Neural cell (in vitro differentiated cells): ENCODE data around the gene FAAH. TPM values are rescaled to one million over a fixed set of nuclear protein-coding genes. Genes with fewer than 3 reads are reported as not detected.

Experiments
- H2AFZ ChIP-seq: fragments of 200-600, 300-800 bp; sonication (generic), shearing (Covaris generic); 2 replicates; pipeline ENCODE4 v1.6.0; 2014; ENCODE audit warnings: low read depth, mild to moderate bottlenecking, antibody characterized with exemption, low read length, moderate library complexity
- H3F3A ChIP-seq: fragments of 200-600 bp; shearing (Covaris generic); 2 replicates; pipeline ENCODE4 v1.6.1; 2016; ENCODE audit warnings: mild to moderate bottlenecking, moderate library complexity, mixed read lengths, antibody characterized with exemption, low read length; ENCODE audit not compliant: insufficient read depth, poor library complexity, severe bottlenecking
- H3K27ac ChIP-seq: fragments of 200-600, 300-800 bp; sonication (generic), shearing (Covaris generic); 2 replicates; pipeline ENCODE4 v1.5.1; 2014; ENCODE audit warnings: mild to moderate bottlenecking, low read length, moderate library complexity
- H3K27me3 ChIP-seq: fragments of 300-800, 200-600 bp; sonication (generic), shearing (Covaris generic); 2 replicates; pipeline ENCODE4 v1.6.0; 2014; ENCODE audit warnings: mild to moderate bottlenecking, low read depth, low read length, moderate library complexity; ENCODE audit not compliant: insufficient read depth
- H3K36me3 ChIP-seq: fragments of 300-800, 200-600 bp; sonication (generic), shearing (Covaris generic); 2 replicates; pipeline ENCODE4 v1.5.1; 2014; ENCODE audit warnings: mild to moderate bottlenecking, antibody characterized with exemption, low read length, moderate library complexity; ENCODE audit not compliant: insufficient read depth
- H3K4me2 ChIP-seq: fragments of 300-800, 200-600 bp; sonication (generic), shearing (Covaris generic); 2 replicates; pipeline ENCODE4 v1.6.0; 2014; ENCODE audit warnings: mild to moderate bottlenecking, low read length
- H3K4me3 ChIP-seq: fragments of 300-800, 200-600 bp; sonication (generic), shearing (Covaris generic); 2 replicates; pipeline ENCODE4 v1.5.1; 2014; ENCODE audit warnings: mild to moderate bottlenecking, low read length, moderate library complexity
- H3K79me2 ChIP-seq: fragments of 200-600 bp; shearing (Covaris generic); replicated peaks from 2 replicates; pipeline ENCODE4 v1.6.0; 2014; ENCODE audit warnings: mild to moderate bottlenecking, low read length, moderate library complexity; ENCODE audit not compliant: insufficient read depth
- H3K9ac ChIP-seq: fragments of 300-800, 200-600 bp; sonication (generic), shearing (Covaris generic); 2 replicates; pipeline ENCODE4 v1.6.1; 2016; ENCODE audit warnings: mild to moderate bottlenecking, low read length, mixed read lengths
- H3K9me2 ChIP-seq: fragments of 200-600 bp; shearing (Covaris generic); 2 replicates; pipeline ENCODE4 v1.6.1; 2016; ENCODE audit warnings: mild to moderate bottlenecking, low read length, mixed read lengths; ENCODE audit not compliant: insufficient read depth
- H3K9me3 ChIP-seq: fragments of 200-600, 300-800 bp; sonication (generic), shearing (Covaris generic); 2 replicates; pipeline ENCODE4 v1.6.1; 2016; ENCODE audit warnings: mild to moderate bottlenecking, mixed run types, low read length, moderate library complexity, mixed read lengths
- H4K20me1 ChIP-seq: fragments of 200-600 bp; shearing (Covaris generic); 2 replicates; pipeline ENCODE4 v1.6.1; 2016; ENCODE audit warnings: mild to moderate bottlenecking, mixed run types; ENCODE audit not compliant: insufficient read depth
- EP300 ChIP-seq: fragments of 450-650 bp; conservative IDR thresholded peaks from 2 replicates; pipeline ENCODE4 v1.6.1; 2014; ENCODE audit warnings: antibody characterized with exemption, mild to moderate bottlenecking, moderate library complexity; ENCODE audit not compliant: poor library complexity, severe bottlenecking
- EZH2 ChIP-seq: fragments of 200-600, 300-800 bp; shearing (Covaris generic), sonication (generic); IDR thresholded peaks from 2 replicates; pipeline ENCODE4 v1.6.1; 2014; ENCODE audit warnings: antibody characterized with exemption, low read length, borderline replicate concordance, mild to moderate bottlenecking; ENCODE audit not compliant: insufficient read depth, poor library complexity, severe bottlenecking
- MXI1 ChIP-seq: fragments of 450-650 bp; conservative IDR thresholded peaks from 2 replicates; pipeline ENCODE4 v1.6.1; 2014; ENCODE audit warnings: antibody characterized with exemption, mild to moderate bottlenecking; ENCODE audit not compliant: poor library complexity, severe bottlenecking
- POLR2AphosphoS5 ChIP-seq: IDR thresholded peaks from 2 replicates; pipeline ENCODE4 v1.6.1; 2012
- RAD21 ChIP-seq: fragments of 450-650 bp; conservative IDR thresholded peaks from 2 replicates; pipeline ENCODE4 v1.6.1; 2014; ENCODE audit warnings: antibody characterized with exemption, mild to moderate bottlenecking, moderate library complexity
- REST ChIP-seq: IDR thresholded peaks from 2 replicates; pipeline ENCODE4 v1.6.1; 2012; ENCODE audit warnings: borderline replicate concordance
- SMC3 ChIP-seq: fragments of 450-650 bp; conservative IDR thresholded peaks from 2 replicates; pipeline ENCODE4 v1.6.1; 2014; ENCODE audit warnings: antibody characterized with exemption, mild to moderate bottlenecking, moderate library complexity; ENCODE audit not compliant: poor library complexity
- TAF1 ChIP-seq: IDR thresholded peaks from 2 replicates; pipeline ENCODE4 v1.6.1; 2012; ENCODE audit warnings: low read depth
- polyA plus RNA-seq: library from polyadenylated mRNA; depleted of rRNA; stranded (reverse); fragments of >200 nt; gene quantifications from 2 replicates; pipeline ENCODE4 v1.2.3, GENCODE V29; 2014
- TF ChIP-seq, protein P1 (sequence below): fragments of 450-650 bp; IDR thresholded peaks from 2 replicates; pipeline ENCODE4 v1.5.1; 2014; ENCODE audit warnings: antibody characterized with exemption, mild to moderate bottlenecking, moderate library complexity; ENCODE audit not compliant: poor library complexity, severe bottlenecking

FAAH gene
- polyA plus RNA-seq, 1 donor from 2014 or later: 106 TPM

GRCh38 chr1:46422261-46422871 is 28.2 kb downstream of the FAAH start:
- H3K4me2 ChIP-seq: no peak overlapping the region
- no peaks in the 10 kb centered on the region for H4K20me1 ChIP-seq
- no peaks in the 10 kb centered on the region for H3F3A ChIP-seq
- no peak overlapping the region for H3K4me3 ChIP-seq
- H3K9me2 ChIP-seq: no peaks in the 10 kb centered on the region
- H3K27me3 ChIP-seq: no peaks in the 10 kb centered on the region
- no peaks in the 10 kb centered on the region for H3K79me2 ChIP-seq
- TF ChIP-seq EZH2: no peak
- TF ChIP-seq EP300: no peak
- no peak for TF ChIP-seq RAD21
- TF ChIP-seq REST: no peak
- TF ChIP-seq MXI1: no peak
- TF ChIP-seq, protein P1, sequence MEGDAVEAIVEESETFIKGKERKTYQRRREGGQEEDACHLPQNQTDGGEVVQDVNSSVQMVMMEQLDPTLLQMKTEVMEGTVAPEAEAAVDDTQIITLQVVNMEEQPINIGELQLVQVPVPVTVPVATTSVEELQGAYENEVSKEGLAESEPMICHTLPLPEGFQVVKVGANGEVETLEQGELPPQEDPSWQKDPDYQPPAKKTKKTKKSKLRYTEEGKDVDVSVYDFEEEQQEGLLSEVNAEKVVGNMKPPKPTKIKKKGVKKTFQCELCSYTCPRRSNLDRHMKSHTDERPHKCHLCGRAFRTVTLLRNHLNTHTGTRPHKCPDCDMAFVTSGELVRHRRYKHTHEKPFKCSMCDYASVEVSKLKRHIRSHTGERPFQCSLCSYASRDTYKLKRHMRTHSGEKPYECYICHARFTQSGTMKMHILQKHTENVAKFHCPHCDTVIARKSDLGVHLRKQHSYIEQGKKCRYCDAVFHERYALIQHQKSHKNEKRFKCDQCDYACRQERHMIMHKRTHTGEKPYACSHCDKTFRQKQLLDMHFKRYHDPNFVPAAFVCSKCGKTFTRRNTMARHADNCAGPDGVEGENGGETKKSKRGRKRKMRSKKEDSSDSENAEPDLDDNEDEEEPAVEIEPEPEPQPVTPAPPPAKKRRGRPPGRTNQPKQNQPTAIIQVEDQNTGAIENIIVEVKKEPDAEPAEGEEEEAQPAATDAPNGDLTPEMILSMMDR: no peak
- no peak for TF ChIP-seq TAF1
- TF ChIP-seq POLR2AphosphoS5: no peak
- no peaks in the 10 kb centered on the region for H3K36me3 ChIP-seq
- H3K9me3 ChIP-seq: no peaks in the 10 kb centered on the region
- no peak overlapping the region for H2AFZ ChIP-seq
- H3K9ac ChIP-seq: no peak overlapping the region
- no peak overlapping the region for H3K27ac ChIP-seq

DNA sequence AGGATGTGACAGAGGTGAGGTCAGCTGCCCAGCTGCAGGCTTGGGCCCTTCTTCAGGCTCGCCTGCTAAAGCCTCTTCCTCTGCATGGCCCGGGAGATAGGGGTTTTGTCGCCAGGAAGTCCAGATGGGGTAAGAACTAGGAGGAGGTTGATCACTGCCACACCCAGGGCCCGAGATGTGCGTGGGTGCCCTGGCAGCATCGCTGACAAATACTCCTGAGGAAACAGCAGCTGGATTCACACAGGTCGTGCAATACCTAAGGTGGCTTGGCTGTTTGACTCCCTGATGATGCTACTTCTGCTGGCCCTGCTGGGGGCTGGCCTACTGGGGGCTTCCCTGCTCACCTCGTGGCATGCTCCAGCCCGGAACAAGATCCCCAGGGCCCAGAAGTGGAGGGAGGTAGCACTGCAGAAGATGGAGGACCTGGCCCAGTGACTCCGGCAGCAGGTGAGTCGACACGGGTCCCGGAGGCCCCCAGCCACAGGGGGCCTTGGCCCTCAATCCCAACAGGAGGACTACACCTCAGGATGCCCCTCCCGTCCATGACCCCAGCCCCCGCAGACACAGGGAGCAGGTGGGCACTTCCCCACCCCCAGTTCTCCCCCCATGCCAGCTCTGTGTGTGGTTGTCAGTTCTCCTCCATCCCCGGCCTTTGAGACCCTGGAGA is 29.6 kb downstream of the FAAH start:
- H3K9ac ChIP-seq: no peak overlapping the region
- H3K27ac ChIP-seq: no peak overlapping the region
- no peak for TF ChIP-seq MXI1
- no peak for TF ChIP-seq EP300
- no peak for TF ChIP-seq REST
- TF ChIP-seq, protein P1: no peak
- TF ChIP-seq POLR2AphosphoS5: no peak
- no peak for TF ChIP-seq SMC3
- no peak for TF ChIP-seq EZH2
- no peak for TF ChIP-seq RAD21
- no peak for TF ChIP-seq TAF1
- H3K27me3 ChIP-seq: no peaks in the 10 kb centered on the region
- no peaks in the 10 kb centered on the region for H3K79me2 ChIP-seq
- no peak overlapping the region for H2AFZ ChIP-seq
- H3K36me3 ChIP-seq: no peaks in the 10 kb centered on the region
- no peaks in the 10 kb centered on the region for H4K20me1 ChIP-seq
- H3K4me3 ChIP-seq: no peak overlapping the region
- no peaks in the 10 kb centered on the region for H3K9me2 ChIP-seq
- H3K4me2 ChIP-seq: no peak overlapping the region
- H3K9me3 ChIP-seq: no peaks in the 10 kb centered on the region
- H3F3A ChIP-seq: no peaks in the 10 kb centered on the region
